PC-3 (cell line): ENCODE measurements around the gene NRBF2. TPM values are rescaled to one million over a fixed set of nuclear protein-coding genes. Genes with fewer than 3 reads are reported as not detected.

ENCODE experiments used
- ATAC-seq: fragments of 200-7000 bp; cut with Tn5 transposase; 2 replicates; pipeline ENCODE4 v1.9.1; 2020; ENCODE audit warnings: mild to moderate bottlenecking, moderate library complexity
- BruUV-seq: library from RNA; stranded (reverse); fragments of 400-500 nt; replicated peaks from 2 replicates; lab custom pipeline; 2021; lab: Mats Ljungman, UMichigan
- CTCF ChIA-PET: fragments of 300-600 bp; sonication (Branson Sonifier 250); formaldehyde crosslinking; loops from one replicate; lab custom pipeline; 2022; ENCODE audit warnings: antibody characterized with exemption; lab: Charles Lee
- POLR2A ChIA-PET: fragments of 300-600 bp; sonication (Branson Sonifier 250); formaldehyde crosslinking; loops from one replicate; lab custom pipeline; 2022; ENCODE audit warnings: antibody characterized with exemption; ENCODE audit not compliant: unreplicated experiment; lab: Charles Lee
- DNase-seq: peaks from one replicate; pipeline ENCODE4 v3.0.0-alpha.2; 2015
- H2AFZ ChIP-seq: fragments of 300-600 bp; sonication (generic); 2 replicates; pipeline ENCODE4 v1.6.0; 2016; ENCODE audit warnings: antibody characterized with exemption, low read length
- H3F3A ChIP-seq: fragments of 300-600 bp; sonication (generic); one replicate; pipeline ENCODE4 v1.6.0; 2017; ENCODE audit warnings: antibody characterized with exemption, low read length, control low read depth, mild to moderate bottlenecking; ENCODE audit not compliant: unreplicated experiment
- H3K27ac ChIP-seq: fragments of 300-600 bp; sonication (generic); 2 replicates; pipeline ENCODE4 v1.5.1; 2016; ENCODE audit warnings: mild to moderate bottlenecking, low read length
- H3K27me3 ChIP-seq: fragments of 300-600 bp; sonication (generic); 2 replicates; pipeline ENCODE4 v1.6.1; 2016; ENCODE audit warnings: low read length, mixed read lengths
- H3K36me3 ChIP-seq: fragments of 300-600 bp; sonication (generic); 2 replicates; pipeline ENCODE4 v1.6.1; 2016; ENCODE audit warnings: low read depth, mixed run types, low read length, mixed read lengths
- H3K4me1 ChIP-seq: fragments of 300-600 bp; sonication (generic); 2 replicates; pipeline ENCODE4 v1.5.1; 2016; ENCODE audit warnings: low read length; ENCODE audit not compliant: insufficient read depth
- H3K4me2 ChIP-seq: fragments of 300-600 bp; sonication (generic); 2 replicates; pipeline ENCODE4 v1.6.0; 2016; ENCODE audit warnings: low read length
- H3K4me3 ChIP-seq: fragments of 300-600 bp; sonication (generic); 2 replicates; pipeline ENCODE4 v1.5.1; 2016; ENCODE audit warnings: mild to moderate bottlenecking, low read length, mixed read lengths
- H3K79me2 ChIP-seq: fragments of 300-600 bp; sonication (generic); 2 replicates; pipeline ENCODE4 v1.6.1; 2017; ENCODE audit warnings: low read length, mixed read lengths
- H3K9ac ChIP-seq: fragments of 300-600 bp; sonication (generic); 2 replicates; pipeline ENCODE4 v1.6.0; 2016; ENCODE audit warnings: mild to moderate bottlenecking, low read length
- H3K9me2 ChIP-seq: fragments of 300-600 bp; sonication (generic); replicated peaks from 2 replicates; pipeline ENCODE4 v1.6.1; 2016; ENCODE audit warnings: mixed run types, low read length, mixed read lengths
- H3K9me3 ChIP-seq: fragments of 300-600 bp; sonication (generic); 2 replicates; pipeline ENCODE4 v1.6.1; 2016; ENCODE audit warnings: low read length, mixed read lengths
- H4K20me1 ChIP-seq: fragments of 300-600 bp; sonication (generic); 2 replicates; pipeline ENCODE4 v1.6.1; 2016; ENCODE audit warnings: low read length, mixed read lengths
- EZH2 ChIP-seq: fragments of 300-600 bp; sonication (generic); IDR thresholded peaks from one replicate; pipeline ENCODE4 v1.6.1; 2017; ENCODE audit warnings: antibody characterized with exemption, mild to moderate bottlenecking, low read length; ENCODE audit not compliant: unreplicated experiment
- EZH2phosphoT487 ChIP-seq: fragments of 300-600 bp; sonication (generic); IDR thresholded peaks from 2 replicates; pipeline ENCODE4 v1.6.1; 2018; ENCODE audit warnings: mild to moderate bottlenecking, antibody characterized with exemption, low read length, borderline replicate concordance
- intact Hi-C: fragments of 100-400 bp; cut with micrococcal nuclease; formaldehyde crosslinking; loops from 2 replicates; pipeline ENCODE4 v1.9.0; 2023
- total RNA-seq: library from RNA; depleted of rRNA; stranded (reverse); fragments of >200 nt; gene quantifications from 2 replicates; pipeline ENCODE4 v1.2.3, GENCODE V29; 2014
- TF ChIP-seq, protein P1 (sequence below): fragments of 300-600 bp; sonication (generic); conservative IDR thresholded peaks from 2 replicates; pipeline ENCODE4 v1.5.1; 2017; ENCODE audit warnings: antibody characterized with exemption, low read depth, mild to moderate bottlenecking, low read length

Gene NRBF2
- total RNA-seq, 1 experiment from 2014 or later, result 44.4 TPM

DNA sequence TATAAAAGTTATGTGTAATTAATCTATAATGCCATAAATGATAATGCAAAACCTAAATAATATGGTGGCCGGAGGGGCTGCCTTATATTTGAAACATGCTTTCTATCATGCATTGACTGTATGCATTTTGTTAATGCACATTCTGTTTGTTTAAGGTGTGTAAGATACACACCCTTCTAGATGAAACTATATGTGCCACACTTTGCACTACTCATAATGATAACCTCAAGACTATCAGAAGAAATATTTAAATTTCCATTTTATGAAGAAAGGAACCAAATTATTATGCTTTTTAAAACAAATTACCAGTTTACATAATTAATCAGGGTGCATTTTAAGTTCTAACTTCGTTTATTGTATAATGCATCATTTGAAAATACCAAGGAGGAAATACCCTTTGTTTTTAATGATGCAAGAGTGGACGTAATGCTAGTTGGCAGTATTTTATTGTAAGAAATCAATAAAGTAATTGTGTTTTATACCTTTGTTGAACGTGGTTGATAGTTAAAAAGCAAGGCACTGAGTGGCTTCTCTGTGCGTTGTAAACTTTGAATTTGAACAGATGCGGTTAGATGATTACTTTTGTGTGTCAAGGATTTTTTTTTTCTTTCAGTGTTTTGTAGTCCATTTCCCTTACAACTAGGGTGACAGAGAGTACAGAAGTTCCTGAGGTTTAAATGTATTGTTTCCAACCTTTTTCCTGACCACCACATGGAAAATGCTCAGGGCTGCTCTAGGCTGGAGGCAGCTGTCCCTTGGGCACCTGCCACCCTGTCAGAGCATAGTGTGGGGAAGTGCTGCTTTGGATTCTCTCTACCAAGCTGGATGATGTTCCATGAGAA, 21.6 kb downstream of the NRBF2 start:
- ATAC-seq, result no peak

GRCh38 chr10:63155388-63156020, 22.4 kb downstream of the NRBF2 start:
- ATAC-seq (no peak), DNase-seq (no peak)
- H3K9ac ChIP-seq, result no peak overlapping the region
- H3K4me3 ChIP-seq, result no peak overlapping the region
- peaks cover 13% of the 10 kb centered on the region; the same call in 1 of the 2 replicates for H3K79me2 ChIP-seq
- no peaks in the 10 kb centered on the region for H3F3A ChIP-seq
- ChIA-PET CTCF (no interaction called here), POLR2A (interaction anchor here (0.7 kb wide), 2 partner anchors 277 to 420 kb away, joined by 7 to 10 read pairs; no protein-coding TSS in a partner anchor)
- H4K20me1 ChIP-seq, result no peaks in the 10 kb centered on the region
- no peak overlapping the region for H2AFZ ChIP-seq
- intact Hi-C loops, result loop anchor here (5.0 kb wide), 1 partner anchor 888 kb away; the partner anchor contains the start of gene RTKN2
- H3K27ac ChIP-seq, result no peak overlapping the region
- H3K4me2 ChIP-seq, result no peak overlapping the region
- H3K9me2 ChIP-seq, result no peaks in the 10 kb centered on the region
- no TSS peak for BruUV-seq
- peaks cover 42% of the 10 kb centered on the region for H3K36me3 ChIP-seq
- no peaks in the 10 kb centered on the region for H3K27me3 ChIP-seq
- TF ChIP-seq EZH2 (no peak), EZH2phosphoT487 (no peak)
- TF ChIP-seq, protein P1, sequence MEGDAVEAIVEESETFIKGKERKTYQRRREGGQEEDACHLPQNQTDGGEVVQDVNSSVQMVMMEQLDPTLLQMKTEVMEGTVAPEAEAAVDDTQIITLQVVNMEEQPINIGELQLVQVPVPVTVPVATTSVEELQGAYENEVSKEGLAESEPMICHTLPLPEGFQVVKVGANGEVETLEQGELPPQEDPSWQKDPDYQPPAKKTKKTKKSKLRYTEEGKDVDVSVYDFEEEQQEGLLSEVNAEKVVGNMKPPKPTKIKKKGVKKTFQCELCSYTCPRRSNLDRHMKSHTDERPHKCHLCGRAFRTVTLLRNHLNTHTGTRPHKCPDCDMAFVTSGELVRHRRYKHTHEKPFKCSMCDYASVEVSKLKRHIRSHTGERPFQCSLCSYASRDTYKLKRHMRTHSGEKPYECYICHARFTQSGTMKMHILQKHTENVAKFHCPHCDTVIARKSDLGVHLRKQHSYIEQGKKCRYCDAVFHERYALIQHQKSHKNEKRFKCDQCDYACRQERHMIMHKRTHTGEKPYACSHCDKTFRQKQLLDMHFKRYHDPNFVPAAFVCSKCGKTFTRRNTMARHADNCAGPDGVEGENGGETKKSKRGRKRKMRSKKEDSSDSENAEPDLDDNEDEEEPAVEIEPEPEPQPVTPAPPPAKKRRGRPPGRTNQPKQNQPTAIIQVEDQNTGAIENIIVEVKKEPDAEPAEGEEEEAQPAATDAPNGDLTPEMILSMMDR, result no peak
- H3K9me3 ChIP-seq, result no peaks in the 10 kb centered on the region
- peaks cover 7% of the 10 kb centered on the region; the same call in 1 of the 2 replicates for H3K4me1 ChIP-seq

More for the DNA sequence above, 21.6 kb downstream of the NRBF2 start:
- no peak for TF ChIP-seq EZH2phosphoT487
- no peak for TF ChIP-seq EZH2
- TF ChIP-seq, protein P1, result no peak
- H3K9me3 ChIP-seq, result no peaks in the 10 kb centered on the region
- H3F3A ChIP-seq, result no peaks in the 10 kb centered on the region
- peaks cover 42% of the 10 kb centered on the region for H3K36me3 ChIP-seq
- intact Hi-C loops, result loop anchor here (5.0 kb wide), 1 partner anchor 887 kb away; the partner anchor contains the start of gene RTKN2
- no peaks in the 10 kb centered on the region for H4K20me1 ChIP-seq
- CTCF ChIA-PET, result no interaction called here
- H3K4me3 ChIP-seq, result no peak overlapping the region
- peaks cover 7% of the 10 kb centered on the region; the same call in 1 of the 2 replicates for H3K4me1 ChIP-seq
- H3K27me3 ChIP-seq, result no peaks in the 10 kb centered on the region
- H2AFZ ChIP-seq, result no peak overlapping the region
- no peak overlapping the region for H3K27ac ChIP-seq
- POLR2A ChIA-PET, result no interaction called here
- H3K9ac ChIP-seq, result no peak overlapping the region
- H3K9me2 ChIP-seq, result no peaks in the 10 kb centered on the region
- no TSS peak for BruUV-seq
- H3K4me2 ChIP-seq, result no peak overlapping the region
- H3K79me2 ChIP-seq, result peaks cover 13% of the 10 kb centered on the region
- no peak for DNase-seq
